Smooth muscle cell (in vitro differentiated cells): ENCODE results near the gene GMFB. TPM values are rescaled to one million over a fixed set of nuclear protein-coding genes. Genes with fewer than 3 reads are reported as not detected.
"Not testable (repeated sequence)": the region's sequence is repeated elsewhere in the genome, so short reads cannot be mapped to it uniquely, and the experiment has no call there.

Experiments used
- DNase-seq: peaks from one replicate; lab custom pipeline; 2025; ENCODE audit not compliant: unreplicated experiment; lab: John Stamatoyannopoulos, UW
- H2AFZ ChIP-seq: fragments of 200-600 bp; sonication (generic); 2 replicates; pipeline ENCODE4 v1.6.0; 2016; ENCODE audit warnings: antibody characterized with exemption, low read depth, mild to moderate bottlenecking
- H3F3A ChIP-seq: fragments of 200-600 bp; sonication (generic); 2 replicates; pipeline ENCODE4 v1.6.0; 2017; ENCODE audit warnings: antibody characterized with exemption, low read depth
- H3K27ac ChIP-seq: fragments of 200-600 bp; sonication (generic); 2 replicates; pipeline ENCODE4 v1.5.1; 2016; ENCODE audit warnings: low read depth, mild to moderate bottlenecking
- H3K27me3 ChIP-seq: fragments of 200-600 bp; sonication (generic); 2 replicates; pipeline ENCODE4 v1.6.1; 2016; ENCODE audit warnings: low read depth, mild to moderate bottlenecking
- H3K36me3 ChIP-seq: fragments of 200-600 bp; sonication (generic); 2 replicates; pipeline ENCODE4 v1.5.1; 2016; ENCODE audit warnings: low read depth
- H3K4me1 ChIP-seq: fragments of 200-600 bp; sonication (generic); 2 replicates; pipeline ENCODE4 v1.5.1; 2016; ENCODE audit warnings: low read depth
- H3K4me2 ChIP-seq: fragments of 200-600 bp; sonication (generic); 2 replicates; pipeline ENCODE4 v1.6.0; 2016; ENCODE audit warnings: mild to moderate bottlenecking
- H3K4me3 ChIP-seq: fragments of 200-600 bp; sonication (generic); 2 replicates; pipeline ENCODE4 v1.5.1; 2016; ENCODE audit warnings: mild to moderate bottlenecking
- H3K79me2 ChIP-seq: fragments of 200-600 bp; sonication (generic); 2 replicates; pipeline ENCODE4 v1.6.0; 2016; ENCODE audit warnings: low read depth, mild to moderate bottlenecking
- H3K9ac ChIP-seq: fragments of 200-600 bp; sonication (generic); 2 replicates; pipeline ENCODE4 v1.6.0; 2016; ENCODE audit warnings: low read depth
- H3K9me3 ChIP-seq: fragments of 200-600 bp; sonication (generic); replicated peaks from 2 replicates; pipeline ENCODE4 v1.5.1; 2016; ENCODE audit warnings: low read depth
- H4K20me1 ChIP-seq: fragments of 200-600 bp; sonication (generic); 2 replicates; pipeline ENCODE4 v1.6.0; 2016; ENCODE audit warnings: low read depth
- WGBS: methylation state at CpG from one replicate; pipeline ENCODE4 v1.1.7; 2016; ENCODE audit warnings: low lambda C conversion rate; 5-methylcytosine and 5-hydroxymethylcytosine counted together
- polyA plus RNA-seq: library from polyadenylated mRNA; unstranded; fragments of >200 nt; fragmentation: Nextera tagmentation; extraction: Ambion mirVana; gene quantifications from 2 replicates; pipeline ENCODE4 v1.2.1, GENCODE V29; 2016
- total RNA-seq: library from RNA; depleted of rRNA; stranded (reverse); fragments of >200 nt; gene quantifications from 2 replicates; pipeline ENCODE4 v1.2.3, GENCODE V29; 2014
- TF ChIP-seq, protein P1 (sequence below): fragments of 200-600 bp; sonication (generic); IDR thresholded peaks from 2 replicates; pipeline ENCODE4 v1.5.1; 2017; ENCODE audit warnings: borderline replicate concordance, mild to moderate bottlenecking, antibody characterized with exemption; ENCODE audit not compliant: insufficient read depth, poor library complexity, severe bottlenecking

The GMFB gene
- total and polyA plus RNA-seq, 2 experiments from 2014 or later: 25.7 to 73.5 TPM

GRCh38 chr14:54462048-54462447 lies 26.7 kb downstream of the GMFB start:
- Histone ChIP-seq H3K4me2 (no peak overlapping the region), H3K27me3 (no peaks in the 10 kb centered on the region), H3K4me3 (no peak overlapping the region), H3K27ac (no peak overlapping the region), H2AFZ (no peak overlapping the region), H3F3A (peaks cover 4% of the 10 kb centered on the region), H3K9me3 (peaks cover under 1% of the 10 kb centered on the region), H3K9ac (no peak overlapping the region), H3K36me3 (no peaks in the 10 kb centered on the region), H3K4me1 (no peaks in the 10 kb centered on the region), H4K20me1 (no peaks in the 10 kb centered on the region), H3K79me2 (no peaks in the 10 kb centered on the region)
- DNase-seq: no peak
- 79% methylated on average over 5 of the region's 5 CpGs for WGBS
- TF ChIP-seq, protein P1, sequence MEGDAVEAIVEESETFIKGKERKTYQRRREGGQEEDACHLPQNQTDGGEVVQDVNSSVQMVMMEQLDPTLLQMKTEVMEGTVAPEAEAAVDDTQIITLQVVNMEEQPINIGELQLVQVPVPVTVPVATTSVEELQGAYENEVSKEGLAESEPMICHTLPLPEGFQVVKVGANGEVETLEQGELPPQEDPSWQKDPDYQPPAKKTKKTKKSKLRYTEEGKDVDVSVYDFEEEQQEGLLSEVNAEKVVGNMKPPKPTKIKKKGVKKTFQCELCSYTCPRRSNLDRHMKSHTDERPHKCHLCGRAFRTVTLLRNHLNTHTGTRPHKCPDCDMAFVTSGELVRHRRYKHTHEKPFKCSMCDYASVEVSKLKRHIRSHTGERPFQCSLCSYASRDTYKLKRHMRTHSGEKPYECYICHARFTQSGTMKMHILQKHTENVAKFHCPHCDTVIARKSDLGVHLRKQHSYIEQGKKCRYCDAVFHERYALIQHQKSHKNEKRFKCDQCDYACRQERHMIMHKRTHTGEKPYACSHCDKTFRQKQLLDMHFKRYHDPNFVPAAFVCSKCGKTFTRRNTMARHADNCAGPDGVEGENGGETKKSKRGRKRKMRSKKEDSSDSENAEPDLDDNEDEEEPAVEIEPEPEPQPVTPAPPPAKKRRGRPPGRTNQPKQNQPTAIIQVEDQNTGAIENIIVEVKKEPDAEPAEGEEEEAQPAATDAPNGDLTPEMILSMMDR: no peak

- no peaks in the 10 kb centered on the region for H3K9me3 ChIP-seq
- H3K9ac ChIP-seq: no peak overlapping the region
- no peaks in the 10 kb centered on the region for H4K20me1 ChIP-seq
- H3K27me3 ChIP-seq: no peaks in the 10 kb centered on the region
- TF ChIP-seq, protein P1: no peak
- H3F3A ChIP-seq: no peaks in the 10 kb centered on the region
- H3K4me3 ChIP-seq: no peak overlapping the region
- no peaks in the 10 kb centered on the region for H3K36me3 ChIP-seq
- DNase-seq: no peak
- H3K4me2 ChIP-seq: no peak overlapping the region
- no peaks in the 10 kb centered on the region for H3K79me2 ChIP-seq
- no peak overlapping the region for H3K27ac ChIP-seq
- no peaks in the 10 kb centered on the region for H3K4me1 ChIP-seq
- WGBS: 92% methylated on average over 3 of the region's 3 CpGs
- H2AFZ ChIP-seq: no peak overlapping the region
Measured at GRCh38 chr14:54459106-54459505, 29.7 kb downstream of the GMFB start.

DNA sequence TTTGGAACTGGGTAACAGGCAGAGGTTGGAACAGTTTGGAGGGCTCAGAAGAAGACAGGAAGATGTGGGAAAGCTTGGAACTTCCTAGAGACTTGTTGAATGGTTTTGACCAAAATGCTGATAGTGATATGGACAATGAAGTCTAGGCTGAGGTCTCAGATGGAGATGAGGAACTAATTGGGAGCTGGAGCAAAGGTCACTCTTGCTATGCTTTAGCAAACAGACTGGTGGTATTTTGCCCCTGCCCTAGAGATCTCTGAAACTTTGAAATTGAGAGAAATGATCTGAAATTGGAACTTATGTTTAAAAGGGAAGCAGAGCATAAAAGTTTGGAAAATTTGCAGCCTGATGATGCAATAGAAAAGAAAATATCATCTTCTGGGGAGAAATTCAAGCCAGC lies 30.2 kb downstream of the GMFB start:
- H4K20me1 ChIP-seq, H3K27ac ChIP-seq, H3K36me3 ChIP-seq, H3F3A ChIP-seq, H3K27me3 ChIP-seq, H3K9me3 ChIP-seq, H2AFZ ChIP-seq, H3K4me2 ChIP-seq, H3K4me1 ChIP-seq, H3K4me3 ChIP-seq, DNase-seq, H3K9ac ChIP-seq, H3K79me2 ChIP-seq: not testable (repeated sequence)

- WGBS: 93% methylated on average over 3 of the region's 3 CpGs
- no peak for DNase-seq
- Histone ChIP-seq H3K79me2 (no peaks in the 10 kb centered on the region), H3K36me3 (no peaks in the 10 kb centered on the region), H2AFZ (no peak overlapping the region), H3K9ac (no peak overlapping the region), H4K20me1 (no peaks in the 10 kb centered on the region), H3K4me1 (no peaks in the 10 kb centered on the region), H3K9me3 (no peaks in the 10 kb centered on the region), H3K27me3 (no peaks in the 10 kb centered on the region), H3K27ac (no peak overlapping the region), H3F3A (no peaks in the 10 kb centered on the region), H3K4me3 (no peak overlapping the region), H3K4me2 (no peak overlapping the region)
- TF ChIP-seq, protein P1: no peak
Measured at GRCh38 chr14:54457609-54457996, 31.2 kb downstream of the GMFB start.

DNA sequence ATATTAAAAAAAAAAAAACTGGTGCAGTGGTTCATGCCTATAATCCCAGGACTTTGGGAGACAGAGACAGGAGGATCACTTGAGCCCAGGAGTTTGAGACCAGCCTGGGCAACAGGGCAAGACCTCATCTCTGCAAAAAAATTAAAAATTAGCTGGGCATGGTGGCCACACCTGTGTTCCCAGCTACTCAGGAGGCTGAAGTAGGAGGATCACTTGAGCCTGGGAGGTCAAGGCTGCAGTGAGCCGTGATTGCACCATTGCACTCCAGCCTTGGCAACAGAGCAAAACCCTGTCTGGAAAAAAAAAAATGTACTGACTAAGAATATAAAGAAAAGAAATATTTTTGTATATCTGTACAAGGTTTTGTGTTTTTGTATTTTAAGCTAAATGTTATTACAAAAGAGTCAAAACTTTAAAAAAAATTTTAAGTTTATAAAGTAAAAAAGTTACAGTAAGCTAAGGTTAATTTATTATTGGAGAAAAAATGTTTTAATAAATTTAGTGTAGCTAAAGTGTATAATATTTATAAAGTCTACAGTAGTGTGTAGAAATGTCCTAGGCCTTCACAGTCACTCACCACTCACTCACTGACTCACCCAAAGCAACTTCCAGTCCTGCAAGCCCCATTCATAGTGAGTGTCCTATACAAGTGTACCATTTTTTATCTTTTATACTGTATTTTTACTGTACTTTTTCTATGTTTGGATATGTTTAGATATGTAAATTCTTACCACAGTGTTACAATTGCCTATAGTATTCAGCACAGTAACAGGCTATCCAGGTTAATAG lies 31.8 kb downstream of the GMFB start:
- not testable (repeated sequence) for H4K20me1 ChIP-seq, H2AFZ ChIP-seq, H3K4me1 ChIP-seq, H3K27ac ChIP-seq, DNase-seq, H3K36me3 ChIP-seq, H3K9me3 ChIP-seq, H3K9ac ChIP-seq, H3K79me2 ChIP-seq, H3K27me3 ChIP-seq, H3K4me2 ChIP-seq, H3F3A ChIP-seq, H3K4me3 ChIP-seq
- WGBS: 100% methylated on average over 1 of the region's 1 CpG
